ENCODE data around the gene SIX2.
"Not testable (repeated sequence)": the region's sequence is repeated elsewhere in the genome, so short reads cannot be mapped to it uniquely, and the experiment has no call there.

Gene SIX2

GRCh38 chr2:45039804-45040203 lies 30.6 kb upstream of the SIX2 start:
- not testable (repeated sequence) for H3K9me3 ChIP-seq (ENCODE audit: control insufficient read depth, low read length); H3K4me1 ChIP-seq (ENCODE audit: control insufficient read depth, insufficient read depth, low read length); H3K36me3 ChIP-seq (ENCODE audit: control insufficient read depth, insufficient read depth, low read length); H3K9ac ChIP-seq (ENCODE audit: low read length); H3K4me3 ChIP-seq (ENCODE audit: low read length)
- peaks cover 20% of the 10 kb centered on the region for H3K27me3 ChIP-seq (ENCODE audit: control insufficient read depth, insufficient read depth, low read length)

- not testable (repeated sequence) for H3K9ac ChIP-seq (ENCODE audit: low read length); H3K4me1 ChIP-seq (ENCODE audit: control insufficient read depth, insufficient read depth, low read length); H3K4me3 ChIP-seq (ENCODE audit: low read length); H3K9me3 ChIP-seq (ENCODE audit: control insufficient read depth, low read length); H3K36me3 ChIP-seq (ENCODE audit: control insufficient read depth, insufficient read depth, low read length)
- H3K27me3 ChIP-seq (ENCODE audit: control insufficient read depth, insufficient read depth, low read length) = peaks cover 15% of the 10 kb centered on the region
Observed at GRCh38 chr2:45038861-45039260, 29.6 kb upstream of the SIX2 start.

GRCh38 chr2:45033302-45033701 lies 24.1 kb upstream of the SIX2 start:
- no peak overlapping the region for H3K9ac ChIP-seq (ENCODE audit: low read length)
- peaks cover 8% of the 10 kb centered on the region for H3K27me3 ChIP-seq (ENCODE audit: control insufficient read depth, insufficient read depth, low read length)
- no peaks in the 10 kb centered on the region for H3K36me3 ChIP-seq (ENCODE audit: control insufficient read depth, insufficient read depth, low read length)
- H3K9me3 ChIP-seq (ENCODE audit: control insufficient read depth, low read length) = no peaks in the 10 kb centered on the region
- H3K4me1 ChIP-seq (ENCODE audit: control insufficient read depth, insufficient read depth, low read length) = no peaks in the 10 kb centered on the region
- H3K4me3 ChIP-seq (ENCODE audit: low read length) = no peak overlapping the region

GRCh38 chr2:45031028-45031427 lies 21.8 kb upstream of the SIX2 start:
- Histone ChIP-seq H3K9ac (ENCODE audit: low read length) (no peak overlapping the region), H3K4me3 (ENCODE audit: low read length) (no peak overlapping the region), H3K36me3 (ENCODE audit: control insufficient read depth, insufficient read depth, low read length) (no peaks in the 10 kb centered on the region), H3K9me3 (ENCODE audit: control insufficient read depth, low read length) (no peaks in the 10 kb centered on the region), H3K27me3 (ENCODE audit: control insufficient read depth, insufficient read depth, low read length) (peaks cover 13% of the 10 kb centered on the region), H3K4me1 (ENCODE audit: control insufficient read depth, insufficient read depth, low read length) (no peaks in the 10 kb centered on the region)

GRCh38 chr2:45030553-45030952 lies 21.3 kb upstream of the SIX2 start:
- Histone ChIP-seq H3K9ac (ENCODE audit: low read length) (no peak overlapping the region), H3K4me1 (ENCODE audit: control insufficient read depth, insufficient read depth, low read length) (no peaks in the 10 kb centered on the region), H3K27me3 (ENCODE audit: control insufficient read depth, insufficient read depth, low read length) (peaks cover 13% of the 10 kb centered on the region), H3K9me3 (ENCODE audit: control insufficient read depth, low read length) (no peaks in the 10 kb centered on the region), H3K36me3 (ENCODE audit: control insufficient read depth, insufficient read depth, low read length) (no peaks in the 10 kb centered on the region), H3K4me3 (ENCODE audit: low read length) (no peak overlapping the region)

GRCh38 chr2:45029215-45029614 lies 20.0 kb upstream of the SIX2 start:
- H3K4me1 ChIP-seq (ENCODE audit: control insufficient read depth, insufficient read depth, low read length) = no peaks in the 10 kb centered on the region
- H3K36me3 ChIP-seq (ENCODE audit: control insufficient read depth, insufficient read depth, low read length) = no peaks in the 10 kb centered on the region
- no peak overlapping the region for H3K4me3 ChIP-seq (ENCODE audit: low read length)
- no peaks in the 10 kb centered on the region for H3K9me3 ChIP-seq (ENCODE audit: control insufficient read depth, low read length)
- H3K27me3 ChIP-seq (ENCODE audit: control insufficient read depth, insufficient read depth, low read length) = peaks cover 13% of the 10 kb centered on the region
- H3K9ac ChIP-seq (ENCODE audit: low read length) = no peak overlapping the region

GRCh38 chr2:45028276-45028675 lies 19.0 kb upstream of the SIX2 start:
- Histone ChIP-seq H3K4me3 (ENCODE audit: low read length) (no peak overlapping the region), H3K27me3 (ENCODE audit: control insufficient read depth, insufficient read depth, low read length) (peaks cover 10% of the 10 kb centered on the region), H3K36me3 (ENCODE audit: control insufficient read depth, insufficient read depth, low read length) (no peaks in the 10 kb centered on the region), H3K9ac (ENCODE audit: low read length) (no peak overlapping the region), H3K4me1 (ENCODE audit: control insufficient read depth, insufficient read depth, low read length) (no peaks in the 10 kb centered on the region), H3K9me3 (ENCODE audit: control insufficient read depth, low read length) (no peaks in the 10 kb centered on the region)

GRCh38 chr2:45026924-45027450 lies 17.7 kb upstream of the SIX2 start:
- no peaks in the 10 kb centered on the region for H3K36me3 ChIP-seq (ENCODE audit: control insufficient read depth, insufficient read depth, low read length)
- no peak overlapping the region for H3K4me3 ChIP-seq (ENCODE audit: low read length)
- H3K9ac ChIP-seq (ENCODE audit: low read length) = no peak overlapping the region
- no peaks in the 10 kb centered on the region for H3K9me3 ChIP-seq (ENCODE audit: control insufficient read depth, low read length)
- no peaks in the 10 kb centered on the region for H3K4me1 ChIP-seq (ENCODE audit: control insufficient read depth, insufficient read depth, low read length)
- H3K27me3 ChIP-seq (ENCODE audit: control insufficient read depth, insufficient read depth, low read length) = peaks cover 10% of the 10 kb centered on the region

GRCh38 chr2:45024600-45025291 lies 15.5 kb upstream of the SIX2 start:
- Histone ChIP-seq H3K36me3 (ENCODE audit: control insufficient read depth, insufficient read depth, low read length) (no peaks in the 10 kb centered on the region), H3K4me3 (ENCODE audit: low read length) (no peak overlapping the region), H3K4me1 (ENCODE audit: control insufficient read depth, insufficient read depth, low read length) (no peaks in the 10 kb centered on the region), H3K9ac (ENCODE audit: low read length) (no peak overlapping the region), H3K27me3 (ENCODE audit: control insufficient read depth, insufficient read depth, low read length) (peaks cover 10% of the 10 kb centered on the region), H3K9me3 (ENCODE audit: control insufficient read depth, low read length) (no peaks in the 10 kb centered on the region)

- Histone ChIP-seq H3K4me3 (ENCODE audit: low read length) (no peak overlapping the region), H3K36me3 (ENCODE audit: control insufficient read depth, insufficient read depth, low read length) (no peaks in the 10 kb centered on the region), H3K4me1 (ENCODE audit: control insufficient read depth, insufficient read depth, low read length) (no peaks in the 10 kb centered on the region), H3K27me3 (ENCODE audit: control insufficient read depth, insufficient read depth, low read length) (peaks cover 9% of the 10 kb centered on the region), H3K9me3 (ENCODE audit: control insufficient read depth, low read length) (no peaks in the 10 kb centered on the region), H3K9ac (ENCODE audit: low read length) (no peak overlapping the region)
Observed at GRCh38 chr2:45024097-45024496, 14.8 kb upstream of the SIX2 start.

- H3K27me3 ChIP-seq (ENCODE audit: control insufficient read depth, insufficient read depth, low read length) = peaks cover 21% of the 10 kb centered on the region
- H3K9ac ChIP-seq (ENCODE audit: low read length) = no peak overlapping the region
- H3K4me1 ChIP-seq (ENCODE audit: control insufficient read depth, insufficient read depth, low read length) = no peaks in the 10 kb centered on the region
- no peaks in the 10 kb centered on the region for H3K9me3 ChIP-seq (ENCODE audit: control insufficient read depth, low read length)
- no peaks in the 10 kb centered on the region for H3K36me3 ChIP-seq (ENCODE audit: control insufficient read depth, insufficient read depth, low read length)
- no peak overlapping the region for H3K4me3 ChIP-seq (ENCODE audit: low read length)
Observed at GRCh38 chr2:45020439-45020838, 11.2 kb upstream of the SIX2 start.

GRCh38 chr2:45018023-45018422 lies 8.8 kb upstream of the SIX2 start:
- Histone ChIP-seq H3K27me3 (ENCODE audit: control insufficient read depth, insufficient read depth, low read length) (peaks cover 45% of the 10 kb centered on the region), H3K9ac (ENCODE audit: low read length) (no peak overlapping the region), H3K4me3 (ENCODE audit: low read length) (no peak overlapping the region), H3K4me1 (ENCODE audit: control insufficient read depth, insufficient read depth, low read length) (peaks cover 9% of the 10 kb centered on the region), H3K36me3 (ENCODE audit: control insufficient read depth, insufficient read depth, low read length) (no peaks in the 10 kb centered on the region), H3K9me3 (ENCODE audit: control insufficient read depth, low read length) (no peaks in the 10 kb centered on the region)

GRCh38 chr2:45014831-45015230 lies 5.6 kb upstream of the SIX2 start:
- H3K4me1 ChIP-seq (ENCODE audit: control insufficient read depth, insufficient read depth, low read length) = peaks cover 20% of the 10 kb centered on the region
- no peak overlapping the region for H3K9ac ChIP-seq (ENCODE audit: low read length)
- no peaks in the 10 kb centered on the region for H3K9me3 ChIP-seq (ENCODE audit: control insufficient read depth, low read length)
- no peaks in the 10 kb centered on the region for H3K36me3 ChIP-seq (ENCODE audit: control insufficient read depth, insufficient read depth, low read length)
- H3K27me3 ChIP-seq (ENCODE audit: control insufficient read depth, insufficient read depth, low read length) = peaks cover 77% of the 10 kb centered on the region
- no peak overlapping the region for H3K4me3 ChIP-seq (ENCODE audit: low read length)

All from mucosa of stomach (tissue), 1 donor.